Measurements from ENCODE around the gene SGO2. TPM values are rescaled to one million over a fixed set of nuclear protein-coding genes. Genes with fewer than 3 reads are reported as not detected.
"Not testable (repeated sequence)": the region's sequence is repeated elsewhere in the genome, so short reads cannot be mapped to it uniquely, and the experiment has no call there.

The SGO2 gene
- total RNA-seq, 4 donors from 2014 or later: 0.71 to 2.5 (median 1.9) TPM

- no peaks in the 10 kb centered on the region for H3K36me3 ChIP-seq
- intact Hi-C loops (cut with DNase I): no loop called here
- DNase-seq (ENCODE audit: extremely low spot score): no peak
Observed at GRCh38 chr2:200540793-200541192, 14.8 kb downstream of the SGO2 start.

GRCh38 chr2:200566596-200566995 is 40.6 kb downstream of the SGO2 start:
- H3K27ac ChIP-seq (replicated peaks in 1 of 4); H3K9me3 ChIP-seq; DNase-seq (ENCODE audit: extremely low spot score); intact Hi-C loops (cut with DNase I); H3K36me3 ChIP-seq; H3K4me1 ChIP-seq; H3K4me3 ChIP-seq; H3K27me3 ChIP-seq: not testable (repeated sequence)
- WGBS: 100% methylated on average over 9 of the region's 12 CpGs

More at GRCh38 chr2:200540793-200541192, 14.8 kb downstream of the SGO2 start:
- H3K4me1 ChIP-seq: no peaks in the 10 kb centered on the region
- no peak for TF ChIP-seq CTCF (IDR thresholded peaks at IDR 0.05)
- no peak for TF ChIP-seq EP300 (IDR thresholded peaks at IDR 0.05)
- no peak for TF ChIP-seq POLR2AphosphoS5 (IDR thresholded peaks at IDR 0.05)
- no peak for TF ChIP-seq POLR2A (IDR thresholded peaks at IDR 0.05; ENCODE audit: low read depth)
- no peak overlapping the region for H3K27ac ChIP-seq (replicated peaks in 1 of 4)
- no peaks in the 10 kb centered on the region for H3K27me3 ChIP-seq
- no peak overlapping the region for H3K4me3 ChIP-seq
- no peaks in the 10 kb centered on the region for H3K9me3 ChIP-seq

- no peaks in the 10 kb centered on the region for H3K36me3 ChIP-seq
- no peak for DNase-seq (ENCODE audit: extremely low spot score)
- intact Hi-C loops (cut with DNase I): no loop called here
- TF ChIP-seq POLR2AphosphoS5 (IDR thresholded peaks at IDR 0.05) (no peak), EP300 (IDR thresholded peaks at IDR 0.05) (no peak), POLR2A (IDR thresholded peaks at IDR 0.05; ENCODE audit: low read depth) (no peak), CTCF (IDR thresholded peaks at IDR 0.05) (no peak)
- H3K4me3 ChIP-seq: no peak overlapping the region
- no peaks in the 10 kb centered on the region for H3K9me3 ChIP-seq
- H3K4me1 ChIP-seq: no peaks in the 10 kb centered on the region
- no peaks in the 10 kb centered on the region for H3K27me3 ChIP-seq
- H3K27ac ChIP-seq (replicated peaks in 1 of 4): no peak overlapping the region
- WGBS: 93% methylated on average over 3 of the region's 3 CpGs
Observed at GRCh38 chr2:200567932-200568331, 41.9 kb downstream of the SGO2 start.

- intact Hi-C loops (cut with DNase I): loop anchor here (2.0 kb wide), 1 partner anchor 125 kb away; no protein-coding TSS in a partner anchor
- DNase-seq (ENCODE audit: extremely low spot score): no peak
- no peak for TF ChIP-seq POLR2AphosphoS5 (IDR thresholded peaks at IDR 0.05)
- TF ChIP-seq CTCF (IDR thresholded peaks at IDR 0.05): peak in 2 of 3 experiments; percentile 18 to 43
- Histone ChIP-seq H3K9me3 (no peaks in the 10 kb centered on the region), H3K27ac (replicated peaks in 1 of 4) (no peak overlapping the region), H3K27me3 (no peaks in the 10 kb centered on the region), H3K36me3 (no peaks in the 10 kb centered on the region), H3K4me1 (no peaks in the 10 kb centered on the region), H3K4me3 (no peak overlapping the region)
- WGBS: 95% methylated on average over 2 of the region's 2 CpGs
Observed at GRCh38 chr2:200575957-200576356, 50.0 kb downstream of the SGO2 start.

GRCh38 chr2:200577027-200577426 is 51.0 kb downstream of the SGO2 start:
- Histone ChIP-seq H3K9me3 (no peaks in the 10 kb centered on the region), H3K4me3 (no peak overlapping the region), H3K27me3 (no peaks in the 10 kb centered on the region), H3K36me3 (no peaks in the 10 kb centered on the region), H3K27ac (replicated peaks in 1 of 4) (no peak overlapping the region), H3K4me1 (no peaks in the 10 kb centered on the region)
- intact Hi-C loops (cut with DNase I): loop anchor here (2.0 kb wide), 1 partner anchor 124 kb away; no protein-coding TSS in a partner anchor
- no peak for DNase-seq (ENCODE audit: extremely low spot score)
- WGBS: 91% methylated on average over 3 of the region's 3 CpGs
- TF ChIP-seq EP300 (IDR thresholded peaks at IDR 0.05): no peak
- no peak for TF ChIP-seq POLR2A (IDR thresholded peaks at IDR 0.05; ENCODE audit: low read depth)
- no peak for TF ChIP-seq POLR2AphosphoS5 (IDR thresholded peaks at IDR 0.05)
- no peak for TF ChIP-seq CTCF (IDR thresholded peaks at IDR 0.05)
